Activated T-helper 1 cell treated with Interleukin-2 at 50 U/mL for 16 hours (primary cell): Measurements from ENCODE around the gene CX3CR1.

Source experiments
- DNase-seq: peaks from one replicate; pipeline ENCODE4 v3.0.0-alpha.2; 2020; ENCODE audit warnings: low read depth

Gene CX3CR1

DNA sequence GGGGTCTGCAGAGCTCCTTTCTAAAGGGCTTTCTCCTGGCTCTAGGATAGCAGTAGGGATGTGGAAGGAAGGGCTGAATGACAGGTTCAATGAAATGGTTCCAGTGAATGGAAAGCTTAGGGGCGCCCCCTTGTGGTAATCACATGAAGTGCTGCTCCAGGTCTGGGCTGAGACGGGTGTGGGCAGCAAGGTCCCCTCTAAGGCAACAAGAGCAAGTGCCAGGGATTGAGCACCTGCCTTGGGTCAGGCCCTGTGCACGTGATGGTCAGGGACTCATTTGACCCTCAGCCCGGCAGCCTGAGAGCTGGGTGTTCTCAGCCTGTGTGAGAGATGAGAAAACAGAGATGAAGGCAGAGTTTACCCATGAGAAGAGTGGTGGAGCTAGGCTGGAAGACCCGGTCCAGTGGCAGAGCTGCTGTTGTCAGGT lies 12.1 kb upstream of the CX3CR1 start:
- DNase-seq, result peak; percentile 52

DNA sequence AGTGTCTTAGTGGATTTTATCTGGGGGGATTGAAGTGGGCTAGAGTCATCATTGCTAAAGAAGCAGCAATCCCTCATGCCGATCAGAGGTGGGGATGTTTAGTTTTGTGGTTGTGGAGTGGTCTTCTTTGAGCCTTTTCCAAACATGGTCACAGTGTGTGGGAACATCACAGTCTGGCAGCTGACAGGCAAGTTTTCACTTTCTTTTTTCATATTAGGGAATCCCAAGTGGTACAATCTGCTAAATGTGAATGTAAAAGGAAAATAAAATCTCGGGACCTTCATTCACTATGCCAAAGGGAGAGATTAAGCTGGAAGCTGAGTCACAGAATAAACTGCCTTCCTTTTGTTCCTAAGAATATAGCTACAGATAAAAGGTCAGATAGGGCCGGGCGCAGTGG lies 10.4 kb upstream of the CX3CR1 start:
- DNase-seq, result no peak

DNA sequence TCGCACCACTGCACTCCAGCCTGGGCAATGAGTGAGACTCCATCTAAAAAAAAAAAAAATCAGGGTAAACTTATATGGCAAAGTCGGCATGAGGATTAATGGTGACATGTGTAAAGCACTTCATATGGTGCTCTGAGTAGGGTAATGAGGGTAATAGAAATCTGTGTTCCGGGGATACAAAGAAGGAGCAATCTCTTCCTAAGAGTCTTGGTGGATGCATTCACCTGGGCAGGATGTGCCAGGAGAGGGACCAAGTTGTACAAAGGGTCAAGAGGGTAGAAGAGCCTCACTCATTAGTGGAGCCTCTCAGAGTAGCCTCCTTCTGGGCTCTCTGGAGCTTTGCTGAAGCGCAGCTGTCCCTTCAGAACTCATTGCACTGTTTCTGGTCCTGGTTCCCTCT lies 9.3 kb upstream of the CX3CR1 start:
- no peak for DNase-seq

DNA sequence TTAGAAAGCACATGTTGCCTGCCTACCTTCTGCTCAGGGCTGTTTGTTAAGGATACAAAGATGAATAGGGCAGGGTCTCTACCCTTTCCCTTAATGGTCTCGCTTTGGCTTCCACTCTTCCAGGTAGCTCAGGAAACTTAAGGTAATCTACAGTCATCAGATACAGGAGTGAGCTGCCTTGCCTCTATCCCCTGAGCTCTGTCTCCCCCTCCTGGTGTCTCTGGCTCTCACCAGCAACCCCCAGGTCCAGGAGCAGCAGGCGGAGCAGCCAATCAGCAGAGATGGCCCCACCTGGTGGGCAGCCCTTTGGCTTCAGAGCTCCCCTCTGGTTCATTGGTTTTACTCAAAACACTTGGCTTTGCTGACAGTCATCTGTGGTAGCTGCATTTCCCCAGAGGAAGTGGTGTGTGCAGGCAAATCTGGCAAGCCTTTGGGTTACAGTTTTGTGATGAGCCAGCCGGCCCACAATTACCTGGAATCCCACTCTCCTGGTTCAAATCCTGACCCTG lies 8.5 kb upstream of the CX3CR1 start:
- peak; percentile 62 for DNase-seq

DNA sequence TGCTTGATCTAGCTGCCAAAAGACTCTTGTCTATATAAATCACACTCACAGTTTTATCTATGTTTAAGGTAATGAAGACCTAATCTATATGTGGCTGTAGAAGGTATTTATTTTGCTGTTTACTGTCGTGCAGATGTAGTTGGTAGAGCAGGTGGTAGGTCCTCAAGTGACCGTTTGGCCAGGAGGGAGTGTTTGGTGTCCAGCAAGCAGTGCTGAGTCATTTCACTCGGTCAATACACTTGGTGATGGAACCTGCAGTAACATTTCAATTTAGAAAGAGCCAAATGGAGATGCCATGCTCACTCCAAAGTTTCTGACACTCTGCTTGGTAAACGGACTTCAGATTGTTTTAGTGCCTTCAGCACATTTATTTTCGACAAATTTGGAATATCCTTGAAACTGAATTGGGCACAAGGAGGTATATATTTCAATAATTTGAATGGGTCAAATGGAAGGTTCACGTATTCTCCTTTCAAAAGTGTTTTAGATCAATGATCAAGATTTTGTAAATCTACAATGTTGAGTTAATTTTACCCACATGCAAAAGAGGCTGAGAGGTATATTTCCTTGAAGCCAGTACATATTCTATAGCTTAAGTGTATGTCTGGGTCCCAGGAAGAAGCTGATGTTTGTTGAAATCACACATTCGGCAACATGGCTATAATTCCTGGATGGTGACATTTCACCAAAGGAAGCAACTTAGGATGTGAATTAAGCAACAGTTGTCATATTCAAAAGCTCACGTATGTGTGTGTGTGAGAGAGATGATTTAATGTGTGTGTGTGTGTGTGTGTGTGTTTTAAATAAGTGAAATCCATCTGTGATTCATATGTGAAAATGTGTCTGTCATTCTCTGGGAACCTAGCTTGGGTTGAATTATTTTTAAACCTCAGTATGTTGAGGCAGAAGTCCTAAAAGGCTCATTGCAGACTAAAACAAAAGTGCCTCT lies 7.7 kb upstream of the CX3CR1 start:
- DNase-seq, result no peak

DNA sequence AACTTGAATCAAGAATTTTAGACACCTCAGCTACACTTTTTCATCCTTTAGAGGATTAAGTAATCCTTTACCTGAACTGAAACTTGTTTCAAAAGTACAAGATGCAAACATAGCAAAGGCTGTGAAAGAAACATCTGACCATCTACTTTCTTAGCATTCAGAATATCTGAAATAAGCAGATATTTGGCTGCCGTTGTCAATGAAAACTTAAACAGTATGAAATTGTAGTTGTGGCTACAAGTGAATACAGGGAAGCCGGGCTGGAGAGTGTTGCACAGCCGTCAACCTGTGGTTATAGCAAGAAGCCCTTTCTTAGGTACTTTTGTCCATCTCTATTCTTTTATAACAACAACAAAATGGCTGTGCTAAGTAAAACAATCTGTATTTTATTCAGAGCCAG lies 6.9 kb upstream of the CX3CR1 start:
- no peak for DNase-seq

DNA sequence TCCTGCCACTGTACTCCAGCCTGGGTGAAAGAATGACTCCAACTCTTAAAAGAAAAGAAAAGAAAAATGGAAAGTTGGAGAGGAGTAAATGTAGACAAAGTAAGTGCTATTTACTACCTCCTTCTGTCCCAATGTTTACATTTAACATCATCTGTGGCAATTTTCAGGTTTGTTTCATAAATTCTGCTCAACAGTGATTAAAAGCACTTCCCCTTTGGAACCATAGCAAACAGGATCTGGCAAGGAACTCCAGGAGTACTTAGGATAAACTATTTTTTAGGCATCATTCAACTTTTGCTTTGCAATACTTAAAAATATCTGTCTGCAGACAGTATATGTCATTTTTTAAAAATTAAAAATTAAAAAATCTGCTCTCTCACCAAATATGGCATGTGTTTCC lies 5.5 kb upstream of the CX3CR1 start:
- DNase-seq, result no peak

DNA sequence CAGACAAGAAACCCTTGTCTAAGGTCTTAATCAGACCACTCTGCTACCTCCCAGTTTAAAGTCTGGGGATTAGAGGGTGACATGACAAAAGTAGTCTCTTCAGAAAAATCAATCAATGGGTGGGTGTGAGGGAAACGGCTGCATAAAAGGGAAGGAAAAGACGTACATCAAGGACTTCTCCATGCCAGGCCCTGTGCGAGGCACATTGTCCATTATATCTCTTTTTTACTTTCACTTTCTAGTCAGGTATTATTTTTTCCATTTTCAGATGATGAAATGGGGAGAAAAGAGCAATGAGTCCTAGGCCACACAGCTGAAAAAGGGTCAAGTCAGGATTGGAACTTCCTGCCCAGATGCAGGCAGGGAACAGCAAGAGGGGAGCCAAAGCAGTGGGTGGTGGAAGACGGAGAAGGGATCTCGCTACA lies 4.6 kb upstream of the CX3CR1 start:
- DNase-seq, result no peak

DNA sequence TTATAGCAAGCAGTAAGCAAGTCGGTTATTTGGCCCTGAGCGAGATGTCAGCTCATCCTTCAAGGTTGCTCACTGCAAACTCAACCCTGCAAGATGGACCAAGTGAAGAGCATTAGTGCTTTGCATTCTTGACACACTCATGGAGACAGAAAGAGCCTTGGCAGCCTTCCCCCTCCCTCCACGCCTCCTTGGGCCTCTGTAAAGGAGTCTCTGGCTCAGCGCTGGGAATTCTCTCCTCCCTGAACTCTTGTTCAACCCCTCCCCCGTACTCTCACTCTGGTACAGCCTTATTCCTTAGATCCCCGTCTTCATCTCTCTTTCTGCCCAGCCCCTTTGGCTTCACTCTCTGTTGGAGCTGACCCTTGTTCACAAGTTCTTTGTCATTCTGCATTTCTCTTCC lies 2.2 kb upstream of the CX3CR1 start:
- DNase-seq, result no peak

DNA sequence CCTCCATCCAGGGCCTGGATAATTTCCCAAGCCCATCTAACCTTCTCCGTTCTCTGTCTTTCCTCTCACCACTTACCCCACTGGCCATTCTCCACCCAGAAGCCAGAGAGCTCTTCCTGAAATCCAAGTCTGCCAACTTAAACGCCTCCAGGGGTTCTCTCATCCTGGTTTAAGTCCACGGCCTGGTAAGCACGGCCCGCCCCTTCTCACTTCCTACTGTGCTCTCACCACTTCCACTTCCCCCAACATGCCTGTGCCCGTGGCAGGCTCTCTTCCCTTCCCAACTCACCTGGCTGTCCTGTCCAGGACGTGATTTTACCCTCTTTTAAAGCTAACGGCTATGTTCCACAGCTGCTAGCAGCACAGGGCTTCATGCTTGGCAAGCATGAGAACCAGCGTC lies 1.7 kb upstream of the CX3CR1 start:
- DNase-seq, result no peak

DNA sequence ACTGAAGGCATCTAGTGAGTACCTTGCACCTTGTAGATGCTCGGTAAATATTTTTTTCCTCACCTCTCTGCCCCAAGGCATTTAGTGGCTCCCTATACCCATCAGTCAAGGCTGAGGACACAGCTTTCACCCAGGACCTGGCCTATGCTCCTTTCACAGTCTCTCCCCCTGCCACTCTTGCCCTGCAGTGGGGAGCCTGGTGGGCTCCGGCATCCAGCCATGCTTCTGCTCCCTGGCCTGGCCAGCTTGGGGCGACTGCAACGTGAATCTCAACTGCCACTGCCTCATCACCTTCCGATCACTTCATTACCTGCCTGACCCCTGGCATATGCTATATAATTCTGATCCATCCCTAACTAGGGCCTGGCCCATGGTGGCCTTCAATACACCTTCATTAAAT lies 735 bp upstream of the CX3CR1 start:
- no peak for DNase-seq

DNA sequence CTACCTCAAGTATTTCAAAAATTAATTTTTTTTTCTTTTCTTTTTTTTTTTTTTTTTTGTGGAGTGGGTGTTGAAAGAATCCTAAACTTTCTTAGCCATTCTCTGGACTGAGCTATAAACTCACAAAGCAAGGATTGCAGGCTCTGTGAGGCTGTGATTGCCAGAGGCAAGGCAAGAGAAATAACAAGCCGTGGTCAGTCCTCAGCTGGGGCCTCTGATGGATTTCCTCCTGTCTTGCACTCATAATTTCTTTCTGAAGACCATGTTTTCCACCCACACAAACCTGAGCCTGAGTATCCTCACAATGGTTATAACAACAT lies 1.3 kb downstream of the CX3CR1 start:
- no peak for DNase-seq

DNA sequence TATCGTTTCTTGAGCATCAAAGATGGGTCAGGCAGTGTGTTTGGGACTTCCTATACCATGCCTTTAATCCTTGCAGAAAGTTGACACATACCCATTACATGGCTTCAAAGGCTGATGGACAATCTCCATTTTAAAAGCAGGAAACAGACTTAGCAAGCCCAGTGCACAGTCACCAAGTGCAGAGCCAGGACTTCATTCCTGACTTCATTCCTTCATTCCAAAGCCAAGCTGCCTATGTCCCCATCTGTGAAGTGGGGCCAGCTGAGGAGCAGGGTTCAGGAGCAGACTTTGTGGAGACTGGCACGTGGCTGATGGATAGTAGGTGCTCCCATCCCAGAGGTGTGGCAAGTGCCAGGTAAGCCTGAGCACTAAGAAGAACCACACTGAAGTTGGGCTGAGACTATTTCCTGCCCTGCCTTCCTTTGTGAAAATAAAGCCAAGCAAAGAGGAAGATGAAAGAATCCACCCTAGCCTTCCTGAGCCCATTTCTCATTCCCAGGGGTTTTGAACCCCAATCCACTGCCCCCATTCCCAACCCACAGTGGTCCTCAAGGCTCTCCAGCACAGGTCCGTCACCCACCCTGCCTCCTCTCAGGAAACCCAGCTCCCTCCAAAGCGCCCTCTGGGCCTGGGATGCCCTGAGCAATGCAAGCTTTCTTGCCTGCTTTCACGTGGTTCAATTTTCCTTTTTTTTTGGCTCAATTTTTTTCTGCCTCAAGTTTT lies 1.8 kb downstream of the CX3CR1 start:
- no peak for DNase-seq

DNA sequence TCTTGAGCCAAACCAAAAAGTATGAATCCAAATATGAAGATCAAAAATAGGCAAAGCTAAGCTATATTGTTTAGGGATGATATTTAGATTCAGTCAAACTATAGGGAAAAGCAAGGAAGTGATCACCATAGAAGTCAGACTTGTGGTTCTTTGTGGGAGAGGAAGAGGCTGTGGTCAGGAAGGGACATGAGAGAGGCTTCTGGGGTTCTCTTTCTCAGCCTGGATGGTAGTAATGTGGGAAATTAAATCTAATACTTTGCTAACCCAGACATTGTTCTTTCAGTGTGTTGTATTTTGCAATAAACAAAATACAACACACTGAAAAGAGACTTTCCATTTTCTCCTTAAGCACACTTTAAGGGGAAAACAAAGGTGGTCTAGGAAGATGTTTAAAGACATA lies 3.1 kb downstream of the CX3CR1 start:
- no peak for DNase-seq

DNA sequence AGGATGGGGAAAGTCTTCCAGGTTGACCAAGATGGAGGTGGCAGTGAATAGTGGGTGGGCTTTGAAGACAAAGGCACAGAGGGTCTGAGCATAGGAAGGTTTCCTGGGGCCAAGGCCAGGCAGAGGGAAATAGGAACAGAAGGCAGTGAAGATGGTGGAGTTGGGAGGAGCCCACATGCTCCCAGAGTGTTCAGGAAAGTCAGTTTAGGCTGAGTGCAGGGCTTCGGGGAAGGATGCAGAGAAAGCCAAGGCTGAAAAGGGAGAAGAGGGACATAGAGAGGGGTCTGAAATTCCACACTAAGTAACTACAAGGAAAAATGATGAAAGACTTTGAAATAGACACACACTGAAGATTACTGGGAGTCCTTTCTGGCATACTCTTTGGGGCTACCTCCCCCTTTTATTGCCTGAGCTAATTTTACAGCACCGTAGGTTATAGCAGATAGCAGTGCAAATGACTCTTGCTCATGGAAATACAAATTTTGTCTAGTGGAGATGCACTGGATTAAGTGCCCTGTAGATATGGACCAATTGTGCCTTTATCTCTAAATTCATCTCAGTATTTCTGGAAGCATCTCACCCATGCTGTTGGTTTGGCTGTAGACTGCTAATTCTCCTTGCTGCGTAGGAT lies 3.8 kb downstream of the CX3CR1 start:
- no peak for DNase-seq

DNA sequence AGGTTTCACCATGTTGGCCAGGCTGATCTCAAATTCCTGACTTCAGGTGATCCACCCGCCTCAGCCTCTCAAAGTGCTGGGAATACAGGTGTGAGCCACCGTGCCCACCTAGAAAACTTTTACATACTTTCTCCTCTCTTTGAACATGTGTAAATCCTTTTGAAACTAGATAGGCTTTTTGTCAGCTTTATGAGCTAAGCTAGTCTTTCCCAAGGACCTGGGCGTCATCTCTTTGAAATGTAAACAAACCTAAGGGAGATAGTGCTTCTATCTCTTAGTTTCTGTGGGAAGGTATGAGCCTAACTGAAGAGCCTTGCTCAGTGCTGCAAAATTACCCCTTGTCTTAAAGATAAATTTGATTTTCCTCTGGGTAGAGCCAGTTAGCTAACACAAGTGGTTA lies 4.8 kb downstream of the CX3CR1 start:
- no peak for DNase-seq

DNA sequence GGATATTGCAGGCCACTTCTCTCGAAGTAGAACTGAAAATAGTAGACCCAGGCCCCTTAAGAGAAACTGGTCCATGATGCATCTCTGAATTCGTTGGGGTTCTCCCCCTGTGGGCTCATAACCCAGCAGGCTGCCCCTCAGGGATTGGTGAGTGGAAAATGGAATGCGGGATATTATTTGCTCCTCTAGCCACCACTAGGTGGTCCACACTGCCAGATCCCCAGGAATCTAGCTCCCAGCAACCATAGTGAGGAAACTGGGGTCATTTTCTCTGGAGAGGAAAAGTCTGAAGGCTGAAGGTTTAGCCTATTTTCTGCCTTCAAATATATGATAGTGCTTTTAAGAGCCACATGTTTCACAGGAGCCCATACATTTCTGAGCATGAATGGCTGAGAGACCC lies 6.7 kb downstream of the CX3CR1 start:
- DNase-seq, result no peak

DNA sequence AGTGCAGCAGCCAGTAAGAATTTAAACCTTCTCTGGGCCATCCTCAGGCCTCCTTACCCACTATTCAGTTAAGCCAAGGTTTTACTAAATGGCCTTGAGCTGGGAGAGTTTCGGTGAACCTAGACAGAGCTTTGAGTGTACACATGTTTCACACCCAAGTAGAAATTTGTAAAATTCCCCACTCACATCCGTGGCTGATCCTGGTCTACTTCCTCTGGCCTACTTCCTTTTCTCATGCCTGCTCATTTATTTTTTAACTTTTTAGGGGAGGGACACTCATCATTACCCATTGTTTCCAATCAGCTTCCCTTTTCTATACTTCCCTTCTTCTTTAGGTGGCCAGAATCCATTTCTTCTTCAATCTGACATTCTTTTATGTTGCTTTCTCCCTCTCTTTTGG lies 7.6 kb downstream of the CX3CR1 start:
- DNase-seq, result no peak

DNA sequence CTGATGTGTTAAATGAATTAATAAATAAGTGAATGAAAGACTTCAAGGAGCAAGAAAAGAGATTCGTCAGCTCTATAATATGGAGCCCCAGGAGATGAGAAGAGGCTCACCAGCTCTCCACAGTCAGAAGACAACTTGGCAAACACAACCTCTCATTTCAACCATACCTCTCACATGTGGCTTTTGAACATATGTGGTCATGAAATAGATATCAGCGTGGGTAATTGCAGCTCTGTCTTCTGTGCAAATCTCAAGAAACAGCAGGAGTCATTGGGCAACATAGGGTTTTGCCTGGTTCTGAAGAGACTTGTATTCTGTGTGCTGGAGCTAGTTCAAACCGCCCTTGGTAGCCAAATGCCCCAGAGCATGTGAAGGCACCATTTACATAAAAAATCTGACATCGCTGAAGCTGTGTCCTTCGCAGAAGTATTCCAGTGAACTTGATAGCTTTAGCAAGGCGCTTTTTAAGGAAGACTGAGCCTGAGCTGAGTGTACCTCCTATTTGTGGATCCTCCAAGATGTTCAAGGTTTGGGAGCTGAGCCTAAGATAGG lies 8.4 kb downstream of the CX3CR1 start:
- DNase-seq, result no peak

DNA sequence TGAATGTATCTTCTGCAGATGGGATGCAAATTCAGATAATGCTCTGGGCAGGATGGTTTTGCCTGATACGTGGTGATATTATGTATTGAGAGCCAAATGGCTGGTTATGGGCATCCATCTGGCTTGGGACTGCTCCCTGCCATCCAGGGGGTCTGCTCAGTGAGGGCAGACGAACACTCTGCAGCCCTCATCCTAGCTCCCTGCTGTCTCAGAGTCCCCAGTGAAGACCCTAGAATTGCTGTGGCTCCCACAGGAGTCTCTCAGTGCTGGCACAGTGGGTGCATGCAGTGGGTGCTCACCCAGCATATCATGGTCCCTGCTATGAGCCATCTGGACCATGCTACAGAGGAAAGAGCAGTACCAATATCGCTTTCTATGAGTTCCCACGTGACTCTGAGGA lies 10.3 kb downstream of the CX3CR1 start:
- no peak for DNase-seq

DNA sequence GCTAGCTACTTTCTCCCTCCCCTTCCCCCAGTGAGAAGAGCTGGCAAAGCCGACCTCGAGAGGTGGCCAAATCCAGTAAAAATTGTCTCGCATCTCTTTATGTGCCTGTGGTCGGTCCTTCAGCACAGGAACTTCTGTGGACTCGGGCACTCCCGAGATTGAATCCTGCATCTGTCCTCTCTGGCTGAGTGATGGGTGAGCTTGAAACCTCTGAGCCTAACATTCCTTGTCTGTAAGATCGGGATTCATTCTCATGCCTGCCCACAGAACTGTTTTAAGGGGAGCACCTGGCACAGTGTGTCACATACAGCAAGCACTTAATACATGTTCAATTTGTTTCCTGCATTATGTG lies 11.3 kb downstream of the CX3CR1 start:
- no peak for DNase-seq

DNA sequence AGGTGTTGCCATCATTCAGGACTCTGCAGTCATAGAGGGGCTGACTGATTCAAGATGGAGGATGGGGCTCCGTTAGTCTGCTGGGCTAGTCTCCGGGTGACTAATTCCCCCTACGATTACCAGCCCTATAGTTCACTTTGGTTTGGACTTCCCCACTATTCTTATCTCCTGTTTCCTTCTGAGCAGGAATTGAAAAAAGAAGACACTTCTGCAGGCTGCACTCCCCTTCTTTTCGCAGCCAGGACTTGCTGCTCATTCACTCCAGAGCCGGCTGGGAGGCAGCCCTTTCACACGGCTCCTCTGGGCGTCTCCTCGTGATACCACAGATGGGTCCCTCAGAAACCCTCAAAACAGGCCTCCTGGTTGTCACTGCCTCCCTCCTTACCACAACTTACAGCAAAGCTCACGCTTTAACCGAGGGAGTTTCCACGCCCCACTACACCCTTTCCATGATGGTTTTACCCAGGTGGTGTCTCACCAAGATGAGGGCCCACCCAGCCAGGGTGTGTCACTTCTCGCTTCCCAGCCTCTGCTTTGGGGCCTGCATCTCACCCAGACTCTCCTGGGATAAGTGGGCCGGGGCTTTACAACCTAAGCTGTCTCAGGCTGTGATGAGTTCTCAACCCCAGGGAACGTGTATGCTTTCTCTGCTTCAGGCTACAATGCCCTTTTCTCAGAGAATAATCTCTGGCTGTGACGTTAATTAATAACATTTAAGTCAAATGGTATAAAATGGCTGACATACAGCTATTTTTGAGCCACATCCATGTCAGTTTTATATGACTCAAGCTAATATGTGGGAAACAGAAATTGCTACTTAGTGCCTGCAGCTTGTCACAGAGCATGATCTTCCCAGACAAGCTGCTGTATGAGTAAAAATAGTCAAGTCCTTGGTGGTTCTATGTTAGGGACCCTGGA lies 11.9 kb downstream of the CX3CR1 start:
- DNase-seq, result peak; percentile 33
